IPS-20b (cell line): Measurements from ENCODE around the gene PLAAT1.

ENCODE experiments used
- H3K27ac ChIP-seq: one replicate; pipeline ENCODE4 v1.5.1; 2013; ENCODE audit warnings: low read length
- H3K27me3 ChIP-seq: 2 replicates; pipeline ENCODE4 v1.6.1; 2013; ENCODE audit warnings: mild to moderate bottlenecking, low read length, inconsistent platforms; ENCODE audit not compliant: insufficient read depth
- H3K36me3 ChIP-seq: 2 replicates; pipeline ENCODE4 v1.6.1; 2013; ENCODE audit warnings: low read depth, mild to moderate bottlenecking, inconsistent platforms, low read length, moderate library complexity; ENCODE audit not compliant: insufficient read depth
- H3K4me1 ChIP-seq: 2 replicates; pipeline ENCODE4 v1.6.1; 2013; ENCODE audit warnings: mild to moderate bottlenecking, control low read depth, inconsistent platforms, low read length, moderate library complexity; ENCODE audit not compliant: insufficient read depth
- H3K4me3 ChIP-seq: 2 replicates; pipeline ENCODE4 v1.5.1; 2013; ENCODE audit warnings: mild to moderate bottlenecking, low read length, inconsistent platforms
- H3K9ac ChIP-seq: 2 replicates; pipeline ENCODE4 v1.6.1; 2013; ENCODE audit warnings: low read depth, mild to moderate bottlenecking, inconsistent platforms, low read length, moderate library complexity
- H3K9me3 ChIP-seq: 2 replicates; pipeline ENCODE4 v1.6.1; 2013; ENCODE audit warnings: mild to moderate bottlenecking, low read depth, low read length, inconsistent platforms; ENCODE audit not compliant: insufficient read depth

The PLAAT1 gene

DNA sequence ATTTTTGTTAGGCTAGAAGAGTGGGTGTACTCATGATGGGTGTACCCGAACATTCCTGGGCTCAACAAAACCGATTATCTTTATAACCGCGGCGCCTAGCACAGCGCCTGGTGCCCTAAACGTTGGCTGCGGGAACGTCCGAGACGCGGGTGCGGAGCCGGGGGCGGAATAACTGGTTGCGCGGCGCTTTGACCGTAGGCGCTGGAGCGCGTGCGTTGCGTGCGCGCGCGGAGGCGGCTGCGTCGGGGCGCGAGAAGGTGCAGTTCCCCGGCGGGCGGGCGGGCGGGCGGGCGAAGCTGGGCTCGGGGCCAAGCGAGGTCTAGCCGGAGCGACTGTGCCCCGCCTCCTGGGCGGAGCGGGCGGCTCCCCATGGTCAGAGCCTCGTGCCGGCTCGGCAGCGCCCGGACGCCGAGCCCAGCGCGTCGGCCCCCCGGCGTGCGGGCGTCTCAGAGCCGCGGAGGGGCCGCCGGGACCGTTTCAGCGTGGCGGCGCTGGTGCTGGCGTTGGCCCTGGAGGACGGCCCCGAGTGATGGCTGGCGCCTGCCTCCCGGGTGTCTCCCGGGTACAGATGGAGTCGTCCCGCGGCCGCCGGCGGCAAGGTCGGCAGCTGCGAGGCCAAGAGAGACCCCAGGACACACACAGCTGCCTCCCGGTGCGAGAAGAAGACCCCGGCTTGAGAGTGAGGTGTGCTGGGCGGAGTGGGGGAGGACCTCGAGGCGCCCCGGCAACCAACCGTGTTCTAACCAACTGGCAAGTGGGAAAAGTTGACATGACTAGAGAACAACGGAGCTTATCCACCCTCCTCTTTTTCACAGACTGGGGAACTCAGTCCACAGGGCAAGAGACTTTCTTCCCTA, at the start of gene PLAAT1:
TSS of gene PLAAT1 (plus strand) at position 373 of the 857 bp plus-strand sequence. CDS start 14,429 bp downstream, outside the sequence.
- Histone ChIP-seq H3K36me3 (no peaks in the 10 kb centered on the region), H3K27me3 (peaks cover 20% of the 10 kb centered on the region), H3K27ac (no peak within 1 kb of the TSS), H3K4me1 (peaks cover 8% of the 10 kb centered on the region; the same call in 1 of the 2 replicates), H3K9ac (peak within 1 kb of the TSS; percentile 72; the same call in 1 of the 2 replicates), H3K4me3 (peak within 1 kb of the TSS; percentile 91), H3K9me3 (no peaks in the 10 kb centered on the region)

DNA sequence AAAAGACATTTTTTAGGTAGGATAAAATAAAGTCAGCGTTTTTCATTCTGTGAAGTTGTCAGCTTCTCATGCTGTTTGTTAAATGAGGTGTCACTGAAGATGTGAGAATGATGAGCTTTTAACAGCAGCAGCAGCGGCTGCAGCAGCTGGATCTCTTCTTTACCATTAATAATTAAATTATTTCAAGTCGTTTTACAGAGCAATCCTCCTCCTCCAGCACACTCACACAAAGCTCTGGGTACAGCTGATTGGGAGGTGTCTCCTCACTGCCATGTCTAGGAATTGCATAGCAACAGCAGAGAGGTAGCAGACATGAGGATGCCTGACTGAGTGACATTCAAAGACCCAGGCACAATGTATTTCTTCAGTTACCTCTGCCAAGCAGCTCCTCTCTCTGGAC, 46.7 kb upstream of the PLAAT1 start:
- H3K36me3 ChIP-seq, result no peaks in the 10 kb centered on the region
- H3K27me3 ChIP-seq, result no peaks in the 10 kb centered on the region
- H3K27ac ChIP-seq, result no peak overlapping the region
- H3K9ac ChIP-seq, result no peak overlapping the region
- no peak overlapping the region for H3K4me3 ChIP-seq
- H3K4me1 ChIP-seq, result no peaks in the 10 kb centered on the region
- H3K9me3 ChIP-seq, result no peaks in the 10 kb centered on the region

DNA sequence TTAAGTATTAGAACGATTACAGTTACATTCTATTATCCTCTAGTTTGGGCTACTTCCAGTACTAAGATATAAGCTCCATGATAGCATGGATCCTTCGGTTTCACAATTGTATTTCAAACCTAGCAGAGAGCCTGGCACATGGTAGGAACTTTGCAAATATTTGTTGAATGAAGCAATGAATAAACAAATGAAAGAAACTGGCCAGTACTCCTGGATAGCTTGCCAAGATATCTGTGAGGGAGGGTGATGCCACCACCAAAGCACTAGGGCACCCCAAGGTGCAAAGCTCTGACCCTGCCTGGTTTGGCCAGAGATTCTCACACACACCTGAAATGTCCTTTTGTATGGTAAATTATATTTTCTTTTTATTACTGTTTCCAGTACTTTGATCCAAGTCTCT, 44.3 kb upstream of the PLAAT1 start:
- H3K4me3 ChIP-seq, result no peak overlapping the region
- H3K27ac ChIP-seq, result no peak overlapping the region
- no peak overlapping the region for H3K9ac ChIP-seq
- no peaks in the 10 kb centered on the region for H3K9me3 ChIP-seq
- H3K36me3 ChIP-seq, result no peaks in the 10 kb centered on the region
- H3K4me1 ChIP-seq, result no peaks in the 10 kb centered on the region
- no peaks in the 10 kb centered on the region for H3K27me3 ChIP-seq

DNA sequence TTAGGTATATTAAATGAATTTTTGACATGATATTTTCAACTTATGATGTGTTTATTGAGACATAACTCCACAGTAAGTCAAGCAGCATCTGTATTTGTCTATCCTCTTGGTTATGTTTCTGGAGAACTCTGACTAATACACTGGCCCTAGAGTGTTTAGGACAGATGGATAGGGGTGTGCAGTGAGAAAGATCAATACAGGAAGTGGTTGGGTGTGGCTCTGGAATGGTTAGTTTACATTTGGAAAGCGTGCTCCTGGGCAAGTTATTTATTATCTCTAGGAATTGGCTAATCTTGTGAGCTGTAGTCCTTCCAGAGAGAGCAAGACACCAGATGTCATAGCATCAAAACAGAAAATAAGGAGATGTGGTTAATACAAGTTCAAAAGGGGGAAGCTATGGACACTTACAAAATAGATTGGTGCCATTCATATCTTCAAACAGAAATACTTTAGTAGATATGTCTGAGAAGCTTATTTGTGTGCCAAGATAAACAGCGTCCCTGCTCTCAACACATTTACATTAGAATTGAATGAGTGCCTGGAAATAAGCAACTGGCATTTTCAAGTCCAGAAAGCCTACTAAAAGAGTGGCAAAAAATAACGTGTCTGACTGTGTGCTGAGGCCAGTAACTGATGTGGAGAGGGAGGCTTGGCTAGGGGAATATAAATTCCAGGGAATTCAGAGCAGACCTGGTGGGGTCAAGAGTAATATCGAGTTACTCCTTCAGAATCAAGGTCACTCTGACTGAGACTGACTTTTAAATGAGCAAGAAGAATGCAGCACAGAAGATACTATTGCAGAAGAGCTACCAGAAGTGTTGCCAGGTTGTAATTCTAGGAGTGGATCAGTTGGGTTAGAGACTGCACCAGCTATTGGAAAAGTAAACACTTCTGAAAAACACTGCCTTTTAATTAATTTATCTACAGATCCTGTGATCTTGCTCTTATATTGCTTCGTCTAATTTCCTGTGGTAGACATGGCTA, 33.4 kb upstream of the PLAAT1 start:
- H3K4me1 ChIP-seq, result peaks cover 3% of the 10 kb centered on the region; the same call in 1 of the 2 replicates
- no peaks in the 10 kb centered on the region for H3K36me3 ChIP-seq
- no peaks in the 10 kb centered on the region for H3K9me3 ChIP-seq
- H3K27ac ChIP-seq, result no peak overlapping the region
- H3K4me3 ChIP-seq, result no peak overlapping the region
- no peak overlapping the region for H3K9ac ChIP-seq
- H3K27me3 ChIP-seq, result no peaks in the 10 kb centered on the region

DNA sequence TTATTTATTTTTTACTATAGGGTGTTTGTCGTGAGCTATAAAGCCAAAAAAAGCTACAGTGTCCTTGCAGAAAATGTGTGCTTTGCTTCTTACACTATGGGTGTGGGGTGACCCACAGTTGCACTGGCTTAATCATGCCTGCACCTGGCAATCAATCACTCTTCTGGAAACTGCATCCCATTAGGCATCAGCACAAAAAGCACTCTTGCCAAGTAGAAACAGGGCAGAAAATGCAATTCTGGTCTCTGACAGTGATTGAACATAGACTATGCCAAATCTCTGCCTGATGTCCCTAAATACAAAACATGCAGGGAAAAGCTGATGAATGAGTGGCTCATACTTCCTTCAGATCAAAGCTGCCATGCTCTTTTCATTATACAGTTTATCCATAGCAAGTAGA, 30.4 kb upstream of the PLAAT1 start:
- Histone ChIP-seq H3K27me3 (no peaks in the 10 kb centered on the region), H3K4me3 (no peak overlapping the region), H3K4me1 (peaks cover 3% of the 10 kb centered on the region; the same call in 1 of the 2 replicates), H3K9me3 (no peaks in the 10 kb centered on the region), H3K36me3 (no peaks in the 10 kb centered on the region), H3K9ac (no peak overlapping the region), H3K27ac (no peak overlapping the region)

DNA sequence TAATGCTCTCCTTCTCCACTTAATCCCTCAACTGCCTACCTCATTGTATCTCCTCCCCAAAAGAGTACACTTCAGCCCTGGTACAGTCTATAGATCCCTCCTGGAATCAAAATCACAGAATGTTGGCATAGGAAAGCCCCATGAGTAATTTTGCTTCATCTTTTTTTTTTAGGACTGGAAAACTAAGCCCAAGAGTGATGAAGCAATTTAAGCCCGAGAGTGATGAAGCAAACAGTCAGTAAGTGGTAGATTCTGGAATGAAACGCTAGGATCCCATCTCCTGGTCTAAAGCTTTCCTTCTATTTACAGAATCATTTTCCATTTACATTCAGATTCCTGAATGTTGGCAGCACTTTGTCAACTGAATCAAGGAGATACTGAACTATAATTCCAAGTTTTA, 29.8 kb upstream of the PLAAT1 start:
- H3K4me3 ChIP-seq, result no peak overlapping the region
- H3K27me3 ChIP-seq, result no peaks in the 10 kb centered on the region
- H3K9ac ChIP-seq, result no peak overlapping the region
- no peaks in the 10 kb centered on the region for H3K9me3 ChIP-seq
- no peak overlapping the region for H3K27ac ChIP-seq
- H3K36me3 ChIP-seq, result no peaks in the 10 kb centered on the region
- H3K4me1 ChIP-seq, result peaks cover 3% of the 10 kb centered on the region; the same call in 1 of the 2 replicates

DNA sequence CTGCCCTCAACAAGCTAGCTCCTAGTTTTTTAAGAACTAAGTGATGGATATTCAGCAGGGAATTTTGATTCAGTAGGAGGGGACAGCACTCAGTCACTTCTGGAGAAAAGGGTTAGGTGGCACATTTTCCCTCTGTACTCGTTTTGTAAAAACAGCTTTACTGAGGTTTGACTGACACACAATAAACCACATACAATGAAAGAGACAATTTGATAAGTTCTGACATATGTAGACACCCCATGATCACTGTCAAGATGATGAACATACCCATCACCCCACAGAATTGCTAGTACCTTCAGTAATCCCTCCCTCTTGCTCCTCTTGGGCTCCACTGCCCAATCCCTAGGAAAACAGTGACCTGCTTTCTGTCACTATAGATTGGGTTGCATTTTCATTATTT, 29.0 kb upstream of the PLAAT1 start:
- Histone ChIP-seq H3K27me3 (no peaks in the 10 kb centered on the region), H3K36me3 (no peaks in the 10 kb centered on the region), H3K4me3 (no peak overlapping the region), H3K9ac (no peak overlapping the region), H3K4me1 (peaks cover 3% of the 10 kb centered on the region; the same call in 1 of the 2 replicates), H3K27ac (no peak overlapping the region), H3K9me3 (no peaks in the 10 kb centered on the region)

DNA sequence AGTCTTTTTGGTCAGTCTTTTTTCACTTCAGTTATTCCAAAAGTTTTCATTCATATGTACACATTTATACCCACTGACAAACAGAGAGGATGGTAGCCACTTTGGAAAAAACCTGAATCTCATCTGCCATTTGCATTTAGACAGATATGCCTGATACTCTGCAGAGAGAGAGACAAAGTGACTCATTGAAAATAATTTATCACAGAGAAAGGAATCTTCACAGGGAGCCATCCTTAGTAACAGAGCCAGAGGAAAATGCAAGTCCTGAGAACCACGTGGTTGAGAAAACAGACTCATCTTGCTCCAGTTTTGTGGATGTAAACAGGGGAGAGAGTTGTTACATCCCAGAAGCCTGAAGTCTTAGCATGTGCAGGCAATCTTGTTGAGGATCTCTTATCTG, 28.2 kb upstream of the PLAAT1 start:
- peaks cover 3% of the 10 kb centered on the region; the same call in 1 of the 2 replicates for H3K4me1 ChIP-seq
- H3K4me3 ChIP-seq, result no peak overlapping the region
- no peaks in the 10 kb centered on the region for H3K9me3 ChIP-seq
- H3K27me3 ChIP-seq, result no peaks in the 10 kb centered on the region
- H3K36me3 ChIP-seq, result no peaks in the 10 kb centered on the region
- H3K27ac ChIP-seq, result no peak overlapping the region
- H3K9ac ChIP-seq, result no peak overlapping the region

DNA sequence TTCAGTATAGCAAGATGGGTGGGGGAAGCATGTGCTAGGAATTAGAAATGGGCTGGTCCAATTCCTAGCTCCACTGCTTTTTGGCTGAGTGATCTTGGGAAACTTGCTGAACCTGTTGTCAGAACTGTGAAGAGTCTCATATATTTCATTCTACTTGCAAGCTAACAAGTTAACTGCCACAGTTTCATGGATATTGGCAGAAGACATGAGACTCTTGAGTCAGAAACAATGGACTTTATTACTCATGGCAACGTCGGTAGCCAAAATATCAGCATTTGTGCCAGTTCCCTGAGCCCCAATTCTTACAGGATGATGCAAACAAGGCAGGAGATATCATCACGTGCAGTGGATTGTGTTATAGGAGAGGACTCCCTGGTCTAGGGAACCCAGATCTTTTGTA, 26.6 kb upstream of the PLAAT1 start:
- no peaks in the 10 kb centered on the region for H3K27me3 ChIP-seq
- H3K9me3 ChIP-seq, result no peaks in the 10 kb centered on the region
- no peak overlapping the region for H3K9ac ChIP-seq
- H3K27ac ChIP-seq, result no peak overlapping the region
- no peak overlapping the region for H3K4me3 ChIP-seq
- no peaks in the 10 kb centered on the region for H3K36me3 ChIP-seq
- no peaks in the 10 kb centered on the region for H3K4me1 ChIP-seq

DNA sequence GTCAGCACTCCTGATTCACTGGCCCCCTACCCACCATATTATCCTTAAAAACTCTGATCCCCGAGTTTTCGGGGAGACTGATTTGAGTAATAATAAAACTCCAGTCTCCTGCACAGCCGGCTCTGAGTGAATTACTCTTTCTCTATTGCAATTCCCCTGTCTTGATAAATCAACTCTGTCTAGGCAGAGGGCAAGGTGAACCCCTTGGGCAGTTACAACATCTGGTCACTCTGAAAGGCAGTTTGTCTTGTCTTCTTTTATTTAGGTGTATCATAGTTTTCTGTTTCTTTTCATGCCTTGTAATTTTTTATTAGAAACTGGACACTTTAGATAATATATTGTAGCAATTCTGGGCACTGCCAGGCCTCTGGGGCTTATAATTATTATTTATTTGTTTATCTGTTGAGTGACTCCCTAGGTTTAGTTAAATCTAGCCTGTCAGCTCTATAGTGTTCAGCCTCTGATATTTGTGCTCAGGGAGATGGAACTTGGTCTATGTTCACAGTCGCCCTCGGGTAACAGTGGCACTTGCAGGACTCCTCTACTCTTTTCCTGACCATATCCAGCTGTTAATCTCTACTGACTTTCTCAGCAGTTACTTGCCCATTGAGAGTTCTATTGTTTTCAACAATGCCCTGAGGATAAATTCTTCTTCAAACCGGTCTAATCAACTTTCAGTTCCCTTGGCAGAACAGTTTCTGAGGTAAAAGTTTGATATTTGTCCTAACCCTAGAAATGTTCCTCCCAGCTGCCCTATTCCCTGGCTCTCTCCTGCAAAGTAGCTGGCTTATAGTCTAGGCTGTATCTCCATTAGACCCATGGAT, 15.5 kb upstream of the PLAAT1 start:
- Histone ChIP-seq H3K27ac (no peak overlapping the region), H3K9ac (no peak overlapping the region), H3K9me3 (no peaks in the 10 kb centered on the region)

DNA sequence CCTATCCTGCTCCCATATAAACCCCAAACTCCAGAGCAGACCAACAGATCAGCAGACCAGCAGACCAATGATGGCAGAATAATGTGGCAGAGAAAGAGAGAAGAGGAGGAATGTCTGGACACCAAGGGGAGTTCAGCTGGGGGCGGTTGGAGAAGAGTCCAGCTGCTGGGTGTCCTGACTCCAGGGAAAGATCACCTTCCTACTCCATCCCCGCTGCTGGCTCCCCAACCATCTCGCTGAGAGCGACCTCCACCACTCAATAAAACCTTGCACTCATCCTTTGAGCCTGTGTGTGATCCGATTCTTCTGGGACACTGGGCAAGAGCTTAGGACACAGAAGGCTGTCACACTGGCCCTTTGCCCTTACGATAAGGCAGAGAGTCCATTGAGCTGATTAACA, 12.8 kb upstream of the PLAAT1 start:
- Histone ChIP-seq H3K27ac (no peak overlapping the region), H3K9ac (no peak overlapping the region), H3K4me1 (peaks cover 54% of the 10 kb centered on the region), H3K36me3 (no peaks in the 10 kb centered on the region), H3K4me3 (no peak overlapping the region), H3K27me3 (no peaks in the 10 kb centered on the region), H3K9me3 (no peaks in the 10 kb centered on the region)

More for the DNA sequence above, 15.5 kb upstream of the PLAAT1 start:
- Histone ChIP-seq H3K36me3 (no peaks in the 10 kb centered on the region), H3K27me3 (no peaks in the 10 kb centered on the region), H3K4me3 (0 out of 2 replicates have a peak overlapping the region, but pooled peaks have one; percentile 12), H3K4me1 (peaks cover 47% of the 10 kb centered on the region)
